Measurements from ENCODE around the gene SMG9.

DNA sequence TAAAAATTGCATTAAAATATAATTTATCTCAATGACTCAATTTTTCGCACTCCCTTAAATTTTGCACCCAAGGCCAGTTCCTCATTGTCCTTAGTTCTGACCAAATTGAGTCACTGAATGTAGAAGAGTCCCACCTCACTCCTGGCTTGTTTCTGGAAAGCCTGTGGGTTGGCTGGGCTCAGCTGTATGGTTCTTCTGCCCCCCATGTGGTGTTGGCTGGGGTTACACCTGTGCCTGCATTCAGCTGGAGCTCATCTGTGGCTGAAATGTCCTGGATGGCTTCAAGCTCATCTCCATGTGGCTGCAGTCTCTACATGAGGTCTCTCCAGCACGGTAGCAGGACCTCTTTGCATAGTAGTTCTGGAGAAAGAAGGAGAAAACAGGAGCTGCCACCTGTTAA lies 46.0 kb downstream of the SMG9 start:
- TF ChIP-seq, protein P1, sequence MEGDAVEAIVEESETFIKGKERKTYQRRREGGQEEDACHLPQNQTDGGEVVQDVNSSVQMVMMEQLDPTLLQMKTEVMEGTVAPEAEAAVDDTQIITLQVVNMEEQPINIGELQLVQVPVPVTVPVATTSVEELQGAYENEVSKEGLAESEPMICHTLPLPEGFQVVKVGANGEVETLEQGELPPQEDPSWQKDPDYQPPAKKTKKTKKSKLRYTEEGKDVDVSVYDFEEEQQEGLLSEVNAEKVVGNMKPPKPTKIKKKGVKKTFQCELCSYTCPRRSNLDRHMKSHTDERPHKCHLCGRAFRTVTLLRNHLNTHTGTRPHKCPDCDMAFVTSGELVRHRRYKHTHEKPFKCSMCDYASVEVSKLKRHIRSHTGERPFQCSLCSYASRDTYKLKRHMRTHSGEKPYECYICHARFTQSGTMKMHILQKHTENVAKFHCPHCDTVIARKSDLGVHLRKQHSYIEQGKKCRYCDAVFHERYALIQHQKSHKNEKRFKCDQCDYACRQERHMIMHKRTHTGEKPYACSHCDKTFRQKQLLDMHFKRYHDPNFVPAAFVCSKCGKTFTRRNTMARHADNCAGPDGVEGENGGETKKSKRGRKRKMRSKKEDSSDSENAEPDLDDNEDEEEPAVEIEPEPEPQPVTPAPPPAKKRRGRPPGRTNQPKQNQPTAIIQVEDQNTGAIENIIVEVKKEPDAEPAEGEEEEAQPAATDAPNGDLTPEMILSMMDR (IDR thresholded peaks at IDR 0.05), result no peak
- no peak for TF ChIP-seq POLR2AphosphoS5 (IDR thresholded peaks at IDR 0.05)

Data from breast epithelium (tissue), 3 donors.